HG02852 (cell line): ENCODE results near the gene DUSP12.
"Not testable (repeated sequence)": the region's sequence is repeated elsewhere in the genome, so short reads cannot be mapped to it uniquely, and the experiment has no call there.

Experiments
- ATAC-seq: cut with Tn5 transposase; IDR thresholded peaks from one replicate; pipeline ENCODE4 v1.9.1; 2021; ENCODE audit warnings: mild to moderate bottlenecking, moderate library complexity; ENCODE audit not compliant: unreplicated experiment

The DUSP12 gene

GRCh38 chr1:161769673-161770045 is 20.1 kb downstream of the DUSP12 start:
- not testable (repeated sequence) for ATAC-seq

- no peak for ATAC-seq
Measured at GRCh38 chr1:161770250-161770649, 20.7 kb downstream of the DUSP12 start.

- no peak for ATAC-seq
Measured at GRCh38 chr1:161771161-161771560, 21.6 kb downstream of the DUSP12 start.

GRCh38 chr1:161771973-161772372 is 22.4 kb downstream of the DUSP12 start:
- no peak for ATAC-seq

- no peak for ATAC-seq
Measured at GRCh38 chr1:161772397-161772796, 22.8 kb downstream of the DUSP12 start.

GRCh38 chr1:161773791-161774190 is 24.2 kb downstream of the DUSP12 start:
- ATAC-seq: no peak

GRCh38 chr1:161777261-161777660 is 27.7 kb downstream of the DUSP12 start:
- no peak for ATAC-seq

- no peak for ATAC-seq
Measured at GRCh38 chr1:161778522-161778921, 28.9 kb downstream of the DUSP12 start.

- ATAC-seq: no peak
Measured at GRCh38 chr1:161779393-161779792, 29.8 kb downstream of the DUSP12 start.

GRCh38 chr1:161781995-161782394 is 32.4 kb downstream of the DUSP12 start:
- no peak for ATAC-seq

GRCh38 chr1:161782886-161783285 is 33.3 kb downstream of the DUSP12 start:
- ATAC-seq: no peak

GRCh38 chr1:161784968-161785367 is 35.4 kb downstream of the DUSP12 start:
- ATAC-seq: no peak

GRCh38 chr1:161787355-161787754 is 37.8 kb downstream of the DUSP12 start:
- no peak for ATAC-seq

GRCh38 chr1:161790587-161791317 is 41.2 kb downstream of the DUSP12 start:
- ATAC-seq: no peak

- ATAC-seq: no peak
Measured at GRCh38 chr1:161791904-161792655, 42.5 kb downstream of the DUSP12 start.

GRCh38 chr1:161792740-161793139 is 43.2 kb downstream of the DUSP12 start:
- no peak for ATAC-seq

- ATAC-seq: no peak
Measured at GRCh38 chr1:161799792-161800191, 50.2 kb downstream of the DUSP12 start.

- no peak for ATAC-seq
Measured at GRCh38 chr1:161801955-161802354, 52.4 kb downstream of the DUSP12 start.

GRCh38 chr1:161803181-161803580 is 53.6 kb downstream of the DUSP12 start:
- no peak for ATAC-seq

GRCh38 chr1:161805399-161806197 is 56.0 kb downstream of the DUSP12 start:
- ATAC-seq: no peak
